GM10266 (cell line): ENCODE measurements around the gene KDM6A.

Source experiments
- DNase-seq: peaks from one replicate; pipeline ENCODE4 v3.0.0; 2012; ENCODE audit errors: extremely low spot score
- CTCF ChIP-seq: IDR thresholded peaks from 2 replicates; pipeline ENCODE4 v1.5.1; 2012; ENCODE audit warnings: mild to moderate bottlenecking, low read depth; ENCODE audit not compliant: control insufficient read depth, insufficient read depth; ENCODE audit errors: missing control alignments

The KDM6A gene

GRCh38 chrX:44953734-44954502, 80.9 kb downstream of the KDM6A start:
- no peak for DNase-seq
- no peak for TF ChIP-seq CTCF

- TF ChIP-seq CTCF = no peak
- DNase-seq = no peak
Measured at GRCh38 chrX:44954562-44954961, 81.6 kb downstream of the KDM6A start.

- no peak for DNase-seq
- no peak for TF ChIP-seq CTCF
Measured at GRCh38 chrX:44957848-44958247, 84.9 kb downstream of the KDM6A start.

GRCh38 chrX:44958480-44958879, 85.5 kb downstream of the KDM6A start:
- no peak for DNase-seq
- no peak for TF ChIP-seq CTCF

- DNase-seq = no peak
- no peak for TF ChIP-seq CTCF
Measured at GRCh38 chrX:44961817-44962607, 89.0 kb downstream of the KDM6A start.

- TF ChIP-seq CTCF = no peak
- DNase-seq = no peak
Measured at GRCh38 chrX:44962944-44963343, 90.0 kb downstream of the KDM6A start.

- TF ChIP-seq CTCF = no peak
- DNase-seq = no peak
Measured at GRCh38 chrX:44967221-44967620, 94.2 kb downstream of the KDM6A start.
